Thyroid gland (tissue), 4 donors: ENCODE data around the gene CLDN24. TPM values are rescaled to one million over a fixed set of nuclear protein-coding genes. Genes with fewer than 3 reads are reported as not detected.
"Not testable (repeated sequence)": the region's sequence is repeated elsewhere in the genome, so short reads cannot be mapped to it uniquely, and the experiment has no call there.

ENCODE experiments used
- DNase-seq, 2 donors: peaks; one replicate each; pipeline ENCODE4 v3.0.0-alpha.2; 2019
- H3K27ac ChIP-seq, 3 donors: fragments of 200-600 bp; sonication (generic); 1 replicate in 2 of 3; 2 replicates in 1 of 3; pipeline ENCODE4 v1.5.1; 2016 to 2019; ENCODE audit warnings: mild to moderate bottlenecking in 1 of 3, moderate library complexity in 1 of 3
- H3K27me3 ChIP-seq: fragments of 200-600 bp; sonication (generic); one replicate; pipeline ENCODE4 v1.5.1; 2019
- H3K36me3 ChIP-seq, 2 donors: fragments of 200-600 bp; sonication (generic); one replicate each; pipeline ENCODE4 v1.5.1; 2016 to 2019
- H3K4me1 ChIP-seq, 2 donors: fragments of 200-600 bp; sonication (generic); one replicate each; pipeline ENCODE4 v1.5.1; 2017 to 2019
- H3K4me3 ChIP-seq, 3 donors: fragments of 200-600 bp; sonication (generic); replicated peaks in 1 of 3; 1 replicate in 2 of 3; 2 replicates in 1 of 3; pipeline ENCODE4 v1.5.1; 2016; ENCODE audit warnings: mild to moderate bottlenecking in 1 of 3
- H3K9me3 ChIP-seq: fragments of 200-600 bp; sonication (generic); one replicate; pipeline ENCODE4 v1.5.1; 2017
- POLR2A ChIP-seq, 2 donors: fragments of 450-650 bp; IDR thresholded peaks; one replicate each; pipeline ENCODE4 v1.6.1; 2017; ENCODE audit warnings: antibody characterized with exemption in 2 of 2, mild to moderate bottlenecking in 2 of 2, moderate library complexity in 1 of 2
- WGBS, 2 donors: methylation state at CpG; one replicate each; pipeline ENCODE4 v1.1.5; 2017; 5-methylcytosine and 5-hydroxymethylcytosine counted together
- intact Hi-C: fragments of 100-400 bp; cut with DNase I; formaldehyde crosslinking; loops from one replicate; pipeline ENCODE4 v1.15.1; 2023
- total RNA-seq, 4 donors: library from RNA; depleted of rRNA; stranded (reverse); fragments of >200 nt; gene quantifications; one replicate each; pipeline ENCODE4 v1.2.3, GENCODE V29; 2016
- TF ChIP-seq, protein P1 (sequence below), 6 experiments: fragments of 200-600 bp in 3 of 6; fragments of 450-650 bp in 3 of 6; sonication (generic) in 3 of 6; IDR thresholded peaks; one replicate each; pipeline ENCODE4 v1.5.1; 2016 to 2019; ENCODE audit warnings: antibody characterized with exemption in 6 of 6, mild to moderate bottlenecking in 2 of 6, inconsistent platforms in 1 of 6, moderate library complexity in 1 of 6

Gene CLDN24
- total RNA-seq, 4 donors from 2014 or later, result not detected

DNA sequence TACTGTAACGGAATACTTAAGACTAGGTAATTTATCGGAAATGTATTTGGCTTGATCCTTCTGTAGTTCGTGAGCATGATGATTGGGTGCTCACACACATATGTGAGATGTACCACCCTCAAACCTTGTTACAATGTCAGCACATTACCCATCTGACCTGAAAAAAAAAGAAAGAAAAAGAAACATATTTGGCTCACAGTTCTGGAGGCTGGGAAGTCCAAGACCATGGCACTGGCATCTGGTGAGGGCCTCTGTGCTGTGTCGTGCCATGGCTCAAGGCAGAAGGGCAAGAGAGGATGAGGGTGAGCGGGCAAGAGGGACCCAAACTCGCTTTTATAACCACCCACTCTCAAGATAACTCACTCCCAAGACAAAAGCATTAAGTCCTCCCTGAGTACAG, 7.0 kb upstream of the CLDN24 start:
- 93% methylated on average over 6 of the region's 6 CpGs for WGBS, 2 donors
- H3K36me3 ChIP-seq, result no peaks in the 10 kb centered on the region
- no peaks in the 10 kb centered on the region for H3K9me3 ChIP-seq
- H3K4me3 ChIP-seq, result no peak overlapping the region
- H3K27me3 ChIP-seq, result no peaks in the 10 kb centered on the region
- H3K4me1 ChIP-seq, result no peaks in the 10 kb centered on the region
- intact Hi-C loops, result no loop called here
- TF ChIP-seq, protein P1, sequence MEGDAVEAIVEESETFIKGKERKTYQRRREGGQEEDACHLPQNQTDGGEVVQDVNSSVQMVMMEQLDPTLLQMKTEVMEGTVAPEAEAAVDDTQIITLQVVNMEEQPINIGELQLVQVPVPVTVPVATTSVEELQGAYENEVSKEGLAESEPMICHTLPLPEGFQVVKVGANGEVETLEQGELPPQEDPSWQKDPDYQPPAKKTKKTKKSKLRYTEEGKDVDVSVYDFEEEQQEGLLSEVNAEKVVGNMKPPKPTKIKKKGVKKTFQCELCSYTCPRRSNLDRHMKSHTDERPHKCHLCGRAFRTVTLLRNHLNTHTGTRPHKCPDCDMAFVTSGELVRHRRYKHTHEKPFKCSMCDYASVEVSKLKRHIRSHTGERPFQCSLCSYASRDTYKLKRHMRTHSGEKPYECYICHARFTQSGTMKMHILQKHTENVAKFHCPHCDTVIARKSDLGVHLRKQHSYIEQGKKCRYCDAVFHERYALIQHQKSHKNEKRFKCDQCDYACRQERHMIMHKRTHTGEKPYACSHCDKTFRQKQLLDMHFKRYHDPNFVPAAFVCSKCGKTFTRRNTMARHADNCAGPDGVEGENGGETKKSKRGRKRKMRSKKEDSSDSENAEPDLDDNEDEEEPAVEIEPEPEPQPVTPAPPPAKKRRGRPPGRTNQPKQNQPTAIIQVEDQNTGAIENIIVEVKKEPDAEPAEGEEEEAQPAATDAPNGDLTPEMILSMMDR (IDR thresholded peaks at IDR 0.05), result no peak
- no peak for TF ChIP-seq POLR2A (IDR thresholded peaks at IDR 0.05)
- no peak for DNase-seq
- H3K27ac ChIP-seq, result no peak overlapping the region

DNA sequence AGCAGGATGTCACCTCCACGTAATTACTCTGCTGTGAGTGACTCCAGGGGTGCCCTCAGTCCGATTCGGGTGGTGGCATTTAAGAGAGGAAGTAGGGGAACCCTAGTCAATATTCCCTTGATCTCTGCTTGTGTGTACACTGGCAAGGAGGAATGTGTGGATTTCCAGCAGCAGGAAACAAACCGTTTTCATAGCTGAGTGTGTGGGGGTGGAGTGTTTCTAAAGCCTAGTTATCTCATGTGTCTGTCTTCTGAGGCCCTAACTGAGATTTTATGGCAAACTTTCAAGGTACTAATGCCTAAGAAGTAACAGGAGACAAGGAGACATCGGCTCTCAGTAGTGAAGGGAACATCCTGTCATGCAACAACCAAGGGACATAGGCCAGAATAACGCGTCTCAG, 6.6 kb upstream of the CLDN24 start:
- Histone ChIP-seq H3K4me3 (no peak overlapping the region), H3K36me3 (no peaks in the 10 kb centered on the region), H3K27ac (no peak overlapping the region), H3K4me1 (no peaks in the 10 kb centered on the region), H3K27me3 (no peaks in the 10 kb centered on the region), H3K9me3 (no peaks in the 10 kb centered on the region)
- intact Hi-C loops, result no loop called here
- WGBS, 2 donors, result 35 to 37% methylated on average over 7 of the region's 7 CpGs
- no peak for DNase-seq
- no peak for TF ChIP-seq POLR2A (IDR thresholded peaks at IDR 0.05)
- TF ChIP-seq, protein P1 (IDR thresholded peaks at IDR 0.05), result no peak

DNA sequence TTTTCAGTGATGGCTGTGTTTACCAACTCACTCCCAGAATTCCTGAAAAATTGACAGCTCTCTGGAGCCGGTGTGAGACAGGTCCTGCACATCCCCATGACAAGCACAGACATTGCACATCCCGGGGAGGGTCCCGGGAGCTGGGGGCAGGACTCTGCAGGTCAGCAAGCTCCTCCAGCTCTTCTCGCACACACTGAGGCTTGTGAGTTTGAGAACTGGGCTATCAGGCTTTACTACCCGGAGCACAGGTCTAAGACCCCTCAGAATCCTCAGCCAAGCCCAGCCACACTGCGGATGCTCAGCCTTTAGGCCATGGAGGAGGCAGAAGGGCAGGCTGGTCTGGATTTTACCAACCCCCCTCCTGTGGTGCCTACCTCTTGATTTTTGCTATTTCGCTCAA, 5.6 kb upstream of the CLDN24 start:
- 87 to 93% methylated on average over 7 of the region's 7 CpGs for WGBS, 2 donors
- Histone ChIP-seq H3K27ac (no peak overlapping the region), H3K9me3 (no peaks in the 10 kb centered on the region), H3K4me3 (no peak overlapping the region), H3K36me3 (no peaks in the 10 kb centered on the region), H3K4me1 (no peaks in the 10 kb centered on the region), H3K27me3 (no peaks in the 10 kb centered on the region)
- no peak for TF ChIP-seq POLR2A (IDR thresholded peaks at IDR 0.05)
- TF ChIP-seq, protein P1 (IDR thresholded peaks at IDR 0.05), result no peak
- intact Hi-C loops, result no loop called here
- DNase-seq, result no peak

DNA sequence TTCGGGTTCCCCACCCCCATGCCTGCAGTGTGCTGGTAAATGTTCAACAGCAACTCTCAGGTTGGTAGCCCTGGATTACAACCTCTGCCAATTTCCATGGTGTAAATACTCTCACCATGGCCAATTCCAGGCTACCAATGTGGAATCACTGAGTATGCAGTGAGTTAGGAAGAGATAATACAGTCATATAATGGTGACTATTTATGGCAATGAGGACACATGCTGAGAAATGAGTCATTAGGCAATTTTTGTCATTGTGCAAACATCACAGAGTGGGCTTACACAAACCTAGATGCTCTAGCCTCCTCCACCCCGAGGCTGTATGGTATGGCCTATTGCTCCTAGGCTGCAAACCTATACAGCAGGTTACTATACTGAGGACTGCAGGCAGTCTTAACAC, 4.6 kb upstream of the CLDN24 start:
- WGBS, 2 donors, result 62 to 86% methylated on average over 2 of the region's 2 CpGs
- Histone ChIP-seq H3K9me3 (no peaks in the 10 kb centered on the region), H3K27me3 (no peaks in the 10 kb centered on the region), H3K36me3 (no peaks in the 10 kb centered on the region), H3K4me1 (no peaks in the 10 kb centered on the region), H3K4me3 (no peak overlapping the region), H3K27ac (no peak overlapping the region)
- TF ChIP-seq, protein P1 (IDR thresholded peaks at IDR 0.05), result no peak
- TF ChIP-seq POLR2A (IDR thresholded peaks at IDR 0.05), result no peak
- no peak for DNase-seq
- intact Hi-C loops, result no loop called here

DNA sequence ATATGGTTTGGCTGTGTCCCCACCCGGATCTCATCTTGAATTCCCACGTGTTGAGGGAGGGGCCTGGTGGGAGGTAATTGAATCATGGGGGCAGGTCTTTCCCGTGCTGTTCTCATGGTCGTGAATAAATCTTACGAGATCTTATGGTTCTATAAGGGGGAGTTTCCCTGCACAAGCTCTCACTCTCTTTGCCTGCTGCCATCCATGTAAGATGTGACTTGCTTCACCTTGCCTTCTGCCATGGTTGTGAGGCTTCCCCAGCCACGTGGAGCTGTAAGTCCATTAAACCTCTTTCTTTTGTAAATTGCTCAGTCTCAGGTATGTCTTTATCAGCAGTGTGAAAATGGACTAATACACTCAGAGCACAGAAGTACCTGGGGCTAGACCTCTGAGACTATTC, 4.2 kb upstream of the CLDN24 start:
- H3K4me1 ChIP-seq, H3K4me3 ChIP-seq, intact Hi-C loops, H3K27ac ChIP-seq, H3K9me3 ChIP-seq, H3K36me3 ChIP-seq, H3K27me3 ChIP-seq, DNase-seq: not testable (repeated sequence)
- WGBS, 2 donors, result 93 to 96% methylated on average over 6 of the region's 6 CpGs

DNA sequence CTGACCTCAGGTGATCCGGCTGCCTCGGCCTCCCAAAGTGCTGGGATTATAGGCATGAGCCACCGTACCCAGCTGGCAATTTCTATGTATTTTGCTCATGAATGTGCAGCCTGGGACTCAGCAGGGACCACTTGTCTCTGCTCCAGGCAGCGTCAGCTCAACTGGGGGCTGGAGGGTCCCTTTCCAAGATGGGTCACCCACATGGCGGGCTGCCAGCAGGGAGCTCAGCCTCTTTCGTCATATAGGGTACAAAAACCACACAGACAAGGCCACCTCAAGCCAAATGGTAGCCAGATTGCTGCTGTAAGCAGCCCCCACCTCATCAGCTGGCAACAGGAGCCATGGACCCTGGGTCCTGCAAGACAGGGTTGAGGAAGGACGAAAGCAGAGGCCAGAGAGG, 2.4 kb upstream of the CLDN24 start:
- Histone ChIP-seq H3K27ac (no peak overlapping the region), H3K4me3 (no peak overlapping the region), H3K27me3 (no peaks in the 10 kb centered on the region), H3K36me3 (no peaks in the 10 kb centered on the region), H3K9me3 (no peaks in the 10 kb centered on the region), H3K4me1 (no peaks in the 10 kb centered on the region)
- TF ChIP-seq POLR2A (IDR thresholded peaks at IDR 0.05), result no peak
- TF ChIP-seq, protein P1 (IDR thresholded peaks at IDR 0.05), result no peak
- 88 to 97% methylated on average over 4 to 7 of the region's 7 CpGs for WGBS, 2 donors
- intact Hi-C loops, result no loop called here
- DNase-seq, result no peak

DNA sequence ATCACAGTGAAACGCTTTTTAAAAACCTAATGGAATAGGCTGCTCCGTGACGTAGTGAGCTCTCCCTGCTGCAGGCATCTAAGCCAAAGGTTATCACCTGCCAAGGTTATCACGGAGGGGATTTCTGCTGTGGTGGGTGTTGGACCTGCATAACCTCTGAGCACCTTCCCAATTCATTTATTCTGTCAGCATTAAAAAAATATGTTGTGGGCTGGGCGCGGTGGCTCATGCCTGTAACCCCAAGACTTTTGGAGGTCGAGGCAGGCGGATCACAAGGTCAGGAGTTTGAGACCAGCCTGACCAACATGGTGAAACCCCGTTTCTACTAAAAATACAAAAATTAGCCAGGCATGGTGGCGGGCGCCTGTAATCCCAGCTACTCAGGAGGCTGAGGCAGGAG, 1.8 kb upstream of the CLDN24 start:
- H3K36me3 ChIP-seq, intact Hi-C loops, H3K27me3 ChIP-seq, H3K4me3 ChIP-seq, DNase-seq, H3K27ac ChIP-seq, H3K9me3 ChIP-seq, H3K4me1 ChIP-seq: not testable (repeated sequence)
- 94 to 96% methylated on average over 11 of the region's 11 CpGs for WGBS, 2 donors
